Progenitor cell of endocrine pancreas (in vitro differentiated cells): ENCODE data around the gene MRRF. TPM values are rescaled to one million over a fixed set of nuclear protein-coding genes. Genes with fewer than 3 reads are reported as not detected.

Experiments
- DNase-seq: peaks from one replicate; pipeline ENCODE4 v3.0.0; 2021; ENCODE audit warnings: low spot score; ENCODE audit not compliant: unreplicated experiment
- H3K27ac Mint-ChIP-seq: 2 replicates; pipeline ENCODE4 v1.8.0; 2021; ENCODE audit warnings: mild to moderate bottlenecking, moderate library complexity, mixed read lengths
- H3K27me3 Mint-ChIP-seq: 2 replicates; pipeline ENCODE4 v1.8.0; 2021; ENCODE audit warnings: mixed read lengths
- H3K36me3 Mint-ChIP-seq: 2 replicates; pipeline ENCODE4 v1.8.0; 2022; ENCODE audit warnings: mixed read lengths; ENCODE audit not compliant: insufficient read depth
- H3K4me1 Mint-ChIP-seq: 2 replicates; pipeline ENCODE4 v1.8.0; 2021; ENCODE audit warnings: low read depth, mixed read lengths
- H3K4me3 Mint-ChIP-seq: 2 replicates; pipeline ENCODE4 v1.8.0; 2021; ENCODE audit warnings: low read depth, mild to moderate bottlenecking, moderate library complexity, mixed read lengths
- H3K9me3 Mint-ChIP-seq: 2 replicates; pipeline ENCODE4 v1.8.0; 2021; ENCODE audit warnings: low read depth, mixed read lengths
- total RNA-seq: library from RNA; stranded (reverse); gene quantifications from 2 replicates; pipeline ENCODE4 v1.2.1, GENCODE V29; 2021
- TF ChIP-seq, protein P1 (sequence below): fragments of 200-600 bp; sonication (generic); IDR thresholded peaks from one replicate; pipeline ENCODE4 v1.5.0; 2021; ENCODE audit warnings: antibody characterized with exemption, mild to moderate bottlenecking; ENCODE audit not compliant: unreplicated experiment

MRRF gene
- total RNA-seq, 1 donor from 2014 or later: 34.3 TPM

- Mint-ChIP-seq H3K4me1 (no peaks in the 10 kb centered on the region), H3K27ac (no peak overlapping the region)
These were observed 18.0 kb upstream of the MRRF start for GRCh38 chr9:122246666-122247065.

GRCh38 chr9:122248448-122248865 is 16.2 kb upstream of the MRRF start:
- TF ChIP-seq, protein P1, sequence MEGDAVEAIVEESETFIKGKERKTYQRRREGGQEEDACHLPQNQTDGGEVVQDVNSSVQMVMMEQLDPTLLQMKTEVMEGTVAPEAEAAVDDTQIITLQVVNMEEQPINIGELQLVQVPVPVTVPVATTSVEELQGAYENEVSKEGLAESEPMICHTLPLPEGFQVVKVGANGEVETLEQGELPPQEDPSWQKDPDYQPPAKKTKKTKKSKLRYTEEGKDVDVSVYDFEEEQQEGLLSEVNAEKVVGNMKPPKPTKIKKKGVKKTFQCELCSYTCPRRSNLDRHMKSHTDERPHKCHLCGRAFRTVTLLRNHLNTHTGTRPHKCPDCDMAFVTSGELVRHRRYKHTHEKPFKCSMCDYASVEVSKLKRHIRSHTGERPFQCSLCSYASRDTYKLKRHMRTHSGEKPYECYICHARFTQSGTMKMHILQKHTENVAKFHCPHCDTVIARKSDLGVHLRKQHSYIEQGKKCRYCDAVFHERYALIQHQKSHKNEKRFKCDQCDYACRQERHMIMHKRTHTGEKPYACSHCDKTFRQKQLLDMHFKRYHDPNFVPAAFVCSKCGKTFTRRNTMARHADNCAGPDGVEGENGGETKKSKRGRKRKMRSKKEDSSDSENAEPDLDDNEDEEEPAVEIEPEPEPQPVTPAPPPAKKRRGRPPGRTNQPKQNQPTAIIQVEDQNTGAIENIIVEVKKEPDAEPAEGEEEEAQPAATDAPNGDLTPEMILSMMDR: no peak
- no peaks in the 10 kb centered on the region for H3K9me3 Mint-ChIP-seq
- H3K27me3 Mint-ChIP-seq: no peaks in the 10 kb centered on the region
- no peaks in the 10 kb centered on the region for H3K4me1 Mint-ChIP-seq
- no peak overlapping the region for H3K4me3 Mint-ChIP-seq
- peaks cover 22% of the 10 kb centered on the region for H3K36me3 Mint-ChIP-seq
- DNase-seq: no peak
- no peak overlapping the region for H3K27ac Mint-ChIP-seq

More at GRCh38 chr9:122246666-122247065, 18.0 kb upstream of the MRRF start:
- H3K4me3 Mint-ChIP-seq: no peak overlapping the region
- TF ChIP-seq, protein P1: no peak
- no peak for DNase-seq
- peaks cover 17% of the 10 kb centered on the region for H3K36me3 Mint-ChIP-seq
- H3K27me3 Mint-ChIP-seq: no peaks in the 10 kb centered on the region
- H3K9me3 Mint-ChIP-seq: no peaks in the 10 kb centered on the region

DNA sequence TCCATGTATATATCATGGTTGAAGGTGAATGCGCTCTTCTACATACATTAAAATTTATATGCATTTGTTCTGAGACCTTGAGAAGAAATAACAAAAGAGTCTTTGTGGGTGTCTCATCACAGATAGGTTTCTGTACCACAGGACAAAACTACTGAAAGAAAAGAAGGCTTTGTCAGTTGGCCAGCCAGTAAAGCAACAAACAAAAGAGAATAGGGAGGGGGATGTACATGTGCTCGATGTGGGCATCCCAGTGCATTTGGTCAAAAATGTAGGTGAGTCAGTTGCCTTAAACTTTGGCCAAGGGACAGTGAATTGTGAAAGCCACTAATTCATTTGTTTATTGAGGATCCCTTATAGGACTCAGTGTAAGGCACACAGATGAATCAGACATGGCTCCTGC is 13.3 kb upstream of the MRRF start:
- H3K9me3 Mint-ChIP-seq: no peaks in the 10 kb centered on the region
- no peak overlapping the region for H3K27ac Mint-ChIP-seq
- no peak for DNase-seq
- peaks cover 20% of the 10 kb centered on the region for H3K36me3 Mint-ChIP-seq
- TF ChIP-seq, protein P1: no peak
- H3K4me1 Mint-ChIP-seq: no peaks in the 10 kb centered on the region
- H3K27me3 Mint-ChIP-seq: no peaks in the 10 kb centered on the region
- H3K4me3 Mint-ChIP-seq: no peak overlapping the region

DNA sequence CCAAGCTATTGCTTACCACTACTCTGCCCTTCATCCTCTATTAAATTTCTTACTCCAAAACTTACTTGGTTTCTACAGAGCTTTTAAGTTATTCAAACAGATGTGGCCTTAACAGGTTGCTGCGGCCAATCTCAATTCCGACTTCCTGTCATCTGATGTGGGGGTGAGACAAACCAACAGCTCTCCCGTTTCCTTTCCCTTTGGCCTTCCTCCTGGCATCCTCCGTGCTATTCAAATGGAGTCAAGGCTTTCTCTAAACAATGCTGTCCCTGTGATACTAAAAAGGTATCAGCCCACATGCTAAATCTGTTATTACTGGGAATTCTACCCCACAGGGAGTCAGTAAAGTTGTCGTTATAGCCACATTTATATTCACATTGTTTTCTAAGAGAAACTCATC is 11.9 kb upstream of the MRRF start:
- H3K4me1 Mint-ChIP-seq: no peaks in the 10 kb centered on the region
- H3K4me3 Mint-ChIP-seq: no peak overlapping the region
- no peaks in the 10 kb centered on the region for H3K9me3 Mint-ChIP-seq
- H3K27me3 Mint-ChIP-seq: no peaks in the 10 kb centered on the region
- peaks cover 17% of the 10 kb centered on the region for H3K36me3 Mint-ChIP-seq
- DNase-seq: no peak
- no peak overlapping the region for H3K27ac Mint-ChIP-seq
- TF ChIP-seq, protein P1: no peak

GRCh38 chr9:122254761-122255160 is 9.9 kb upstream of the MRRF start:
- H3K36me3 Mint-ChIP-seq: peaks cover 17% of the 10 kb centered on the region
- H3K27ac Mint-ChIP-seq: no peak overlapping the region
- no peaks in the 10 kb centered on the region for H3K4me1 Mint-ChIP-seq
- no peak for DNase-seq
- H3K9me3 Mint-ChIP-seq: no peaks in the 10 kb centered on the region
- H3K27me3 Mint-ChIP-seq: no peaks in the 10 kb centered on the region
- H3K4me3 Mint-ChIP-seq: no peak overlapping the region
- TF ChIP-seq, protein P1: no peak
